A549 (cell line): ENCODE results near the gene MAPK4.

ENCODE experiments used
- CTCF ChIP-seq: fragments of >200 bp; sonication (Bioruptor Twin); formaldehyde crosslinking; IDR thresholded peaks from 3 replicates; pipeline ENCODE4 v1.5.1; 2016
- JUN ChIP-seq, 2 experiments: fragments of >200 bp; sonication (Bioruptor Twin); formaldehyde crosslinking; IDR thresholded peaks; 2 replicates in 1 of 2; 3 replicates in 1 of 2; pipeline ENCODE4 v1.6.1; 2016 to 2017
- MAFK ChIP-seq: fragments of 450-650 bp; IDR thresholded peaks from 2 replicates; pipeline ENCODE4 v1.6.1; 2014; ENCODE audit not compliant: partially characterized antibody

GRCh38 chr18:50750546-50750945, 190.7 kb downstream of the MAPK4 start:
- no peak for TF ChIP-seq CTCF
- TF ChIP-seq MAFK, result no peak
- TF ChIP-seq JUN (IDR thresholded peaks at IDR 0.05), result no peak
